ENCODE measurements around the gene NUDT22.
"Not testable (repeated sequence)": the region's sequence is repeated elsewhere in the genome, so short reads cannot be mapped to it uniquely, and the experiment has no call there.

The NUDT22 gene

GRCh38 chr11:64243236-64243854 is 17.3 kb downstream of the NUDT22 start:
- DNase-seq (ENCODE audit: low spot score) = no peak

- DNase-seq (ENCODE audit: low spot score) = no peak
Observed at GRCh38 chr11:64244107-64244506, 18.0 kb downstream of the NUDT22 start.

- DNase-seq (ENCODE audit: low spot score) = no peak
Observed at GRCh38 chr11:64244966-64245365, 18.9 kb downstream of the NUDT22 start.

- no peak for DNase-seq (ENCODE audit: low spot score)
Observed at GRCh38 chr11:64245401-64245796, 19.3 kb downstream of the NUDT22 start.

GRCh38 chr11:64245797-64246620 is 19.9 kb downstream of the NUDT22 start:
- no peak for DNase-seq (ENCODE audit: low spot score)

- not testable (repeated sequence) for DNase-seq (ENCODE audit: low spot score)
Observed at GRCh38 chr11:64246621-64246870, 20.5 kb downstream of the NUDT22 start.

GRCh38 chr11:64246871-64247728 is 21.0 kb downstream of the NUDT22 start, which contains the start of gene PPP1R14B:
PPP1R14B (minus strand) TSS chr11:64246943; CDS start chr11:64246673, 270 bp downstream.
- DNase-seq (ENCODE audit: low spot score) = peak; percentile 90

GRCh38 chr11:64247729-64248531 is 21.9 kb downstream of the NUDT22 start:
- no peak for DNase-seq (ENCODE audit: low spot score)

- DNase-seq (ENCODE audit: low spot score) = no peak
Observed at GRCh38 chr11:64248578-64248977, 22.5 kb downstream of the NUDT22 start.

GRCh38 chr11:64249038-64249437 is 23.0 kb downstream of the NUDT22 start:
- no peak for DNase-seq (ENCODE audit: low spot score)

- DNase-seq (ENCODE audit: low spot score) = no peak
Observed at GRCh38 chr11:64249563-64250414, 23.7 kb downstream of the NUDT22 start.

GRCh38 chr11:64250415-64251015 is 24.4 kb downstream of the NUDT22 start:
- DNase-seq (ENCODE audit: low spot score) = peak; percentile 67

GRCh38 chr11:64251016-64251752 is 25.1 kb downstream of the NUDT22 start, which contains the start of gene PLCB3:
PLCB3 (plus strand) TSS chr11:64251530; CDS start chr11:64251650, 120 bp downstream.
- DNase-seq (ENCODE audit: low spot score) = peak; percentile 94

- DNase-seq (ENCODE audit: low spot score) = no peak
Observed at GRCh38 chr11:64251753-64252002, 25.6 kb downstream of the NUDT22 start.

- peak; percentile 54 for DNase-seq (ENCODE audit: low spot score)
Observed at GRCh38 chr11:64252003-64252872, 26.2 kb downstream of the NUDT22 start.

- no peak for DNase-seq (ENCODE audit: low spot score)
Observed at GRCh38 chr11:64253043-64253442, 27.0 kb downstream of the NUDT22 start.

- no peak for DNase-seq (ENCODE audit: low spot score)
Observed at GRCh38 chr11:64253481-64253880, 27.4 kb downstream of the NUDT22 start.

- DNase-seq (ENCODE audit: low spot score) = no peak
Observed at GRCh38 chr11:64254326-64254725, 28.3 kb downstream of the NUDT22 start.

Measured in D341Med (cell line).